Neural crest cell (in vitro differentiated cells): ENCODE data around the gene TEX54. TPM values are rescaled to one million over a fixed set of nuclear protein-coding genes. Genes with fewer than 3 reads are reported as not detected.

Source experiments
- DNase-seq: peaks from one replicate; pipeline ENCODE4 v3.0.0; 2021; ENCODE audit warnings: low read depth, mixed read lengths, low spot score
- H3K27ac Mint-ChIP-seq: one replicate; pipeline ENCODE4 v1.8.0; 2021; ENCODE audit warnings: mild to moderate bottlenecking, mixed read lengths; ENCODE audit not compliant: unreplicated experiment
- H3K27me3 Mint-ChIP-seq: 2 replicates; pipeline ENCODE4 v1.8.0; 2021; ENCODE audit warnings: low read depth, mild to moderate bottlenecking, mixed read lengths
- H3K36me3 Mint-ChIP-seq: 2 replicates; pipeline ENCODE4 v1.8.0; 2021; ENCODE audit warnings: low read depth, mild to moderate bottlenecking, mixed read lengths
- H3K4me1 Mint-ChIP-seq: 2 replicates; pipeline ENCODE4 v1.8.0; 2021; ENCODE audit warnings: mixed read lengths
- H3K4me3 Mint-ChIP-seq: one replicate; pipeline ENCODE4 v1.8.0; 2021; ENCODE audit warnings: mild to moderate bottlenecking, mixed read lengths
- H3K9me3 Mint-ChIP-seq: 2 replicates; pipeline ENCODE4 v1.8.0; 2021; ENCODE audit warnings: mixed read lengths
- CTCF ChIP-seq: fragments of 200-600 bp; sonication (generic); conservative IDR thresholded peaks from 2 replicates; pipeline ENCODE4 v1.5.0; 2021; ENCODE audit warnings: antibody characterized with exemption, mild to moderate bottlenecking
- total RNA-seq: library from RNA; stranded (reverse); gene quantifications from 2 replicates; pipeline ENCODE4 v1.2.1, GENCODE V29; 2021

Gene TEX54
- total RNA-seq, 1 donor from 2014 or later: not detected

GRCh38 chr11:62805961-62806441 is 26.6 kb downstream of the TEX54 start:
- DNase-seq: no peak
- TF ChIP-seq CTCF: no peak
- peak overlapping the region; percentile 100 for H3K4me3 Mint-ChIP-seq
- H3K4me1 Mint-ChIP-seq: peaks cover 33% of the 10 kb centered on the region
- H3K36me3 Mint-ChIP-seq: peaks cover 11% of the 10 kb centered on the region
- H3K27me3 Mint-ChIP-seq: peaks cover 2% of the 10 kb centered on the region
- peak overlapping the region; percentile 88 for H3K27ac Mint-ChIP-seq
- H3K9me3 Mint-ChIP-seq: no peaks in the 10 kb centered on the region

GRCh38 chr11:62805076-62805892 is 27.4 kb downstream of the TEX54 start, which contains the start of gene NXF1:
TSS of gene NXF1 (minus strand) at chr11:62805440. CDS start at chr11:62805356, 84 bp downstream.
- DNase-seq: peak; percentile 99
- peak within 1 kb of the TSS; percentile 98 for H3K27ac Mint-ChIP-seq
- no peaks in the 10 kb centered on the region for H3K9me3 Mint-ChIP-seq
- peak; percentile 49 for TF ChIP-seq CTCF
- H3K36me3 Mint-ChIP-seq: peaks cover 14% of the 10 kb centered on the region
- peaks cover 33% of the 10 kb centered on the region for H3K4me1 Mint-ChIP-seq
- peak within 1 kb of the TSS; percentile 100 for H3K4me3 Mint-ChIP-seq
- H3K27me3 Mint-ChIP-seq: peaks cover 2% of the 10 kb centered on the region

GRCh38 chr11:62804310-62805075 is 28.1 kb downstream of the TEX54 start:
- peaks cover 2% of the 10 kb centered on the region for H3K27me3 Mint-ChIP-seq
- H3K9me3 Mint-ChIP-seq: no peaks in the 10 kb centered on the region
- peak overlapping the region; percentile 92 for H3K27ac Mint-ChIP-seq

GRCh38 chr11:62801071-62801470 is 31.6 kb downstream of the TEX54 start:
- peak overlapping the region; percentile 38 for H3K4me3 Mint-ChIP-seq
- no peak for TF ChIP-seq CTCF
- H3K9me3 Mint-ChIP-seq: no peaks in the 10 kb centered on the region
- H3K36me3 Mint-ChIP-seq: peaks cover 14% of the 10 kb centered on the region
- DNase-seq: no peak
- H3K4me1 Mint-ChIP-seq: peaks cover 27% of the 10 kb centered on the region
- peaks cover 2% of the 10 kb centered on the region for H3K27me3 Mint-ChIP-seq
- no peak overlapping the region for H3K27ac Mint-ChIP-seq

More at GRCh38 chr11:62804310-62805075, 28.1 kb downstream of the TEX54 start:
- no peak for DNase-seq
- TF ChIP-seq CTCF: no peak
- Mint-ChIP-seq H3K4me3 (peak overlapping the region; percentile 100), H3K4me1 (peaks cover 33% of the 10 kb centered on the region), H3K36me3 (peaks cover 14% of the 10 kb centered on the region)

GRCh38 chr11:62799486-62799885 is 33.2 kb downstream of the TEX54 start:
- H3K4me1 Mint-ChIP-seq: peaks cover 12% of the 10 kb centered on the region
- H3K27me3 Mint-ChIP-seq: no peaks in the 10 kb centered on the region
- peaks cover 19% of the 10 kb centered on the region for H3K36me3 Mint-ChIP-seq
- no peaks in the 10 kb centered on the region for H3K9me3 Mint-ChIP-seq
- H3K4me3 Mint-ChIP-seq: peak overlapping the region; percentile 38
- no peak for TF ChIP-seq CTCF
- no peak for DNase-seq
- no peak overlapping the region for H3K27ac Mint-ChIP-seq
